MM.1S (cell line): ENCODE measurements around the gene SLC2A13.

Experiments
- EZH2 ChIP-seq: fragments of 300-600 bp; sonication (generic); optimal IDR thresholded peaks from 2 replicates; pipeline ENCODE3; 2017; ENCODE audit warnings: low read depth, mild to moderate bottlenecking, antibody characterized with exemption, low read length, mixed read lengths
- EZH2phosphoT487 ChIP-seq: fragments of 300-600 bp; sonication (generic); IDR thresholded peaks from 2 replicates; pipeline ENCODE4 v1.6.1; 2018; ENCODE audit warnings: antibody characterized with exemption, low read length
- TF ChIP-seq, protein P1 (sequence below): fragments of 300-600 bp; sonication (generic); IDR thresholded peaks from 2 replicates; pipeline ENCODE4 v1.5.1; 2016; ENCODE audit warnings: antibody characterized with exemption, low read length, mixed read lengths

DNA sequence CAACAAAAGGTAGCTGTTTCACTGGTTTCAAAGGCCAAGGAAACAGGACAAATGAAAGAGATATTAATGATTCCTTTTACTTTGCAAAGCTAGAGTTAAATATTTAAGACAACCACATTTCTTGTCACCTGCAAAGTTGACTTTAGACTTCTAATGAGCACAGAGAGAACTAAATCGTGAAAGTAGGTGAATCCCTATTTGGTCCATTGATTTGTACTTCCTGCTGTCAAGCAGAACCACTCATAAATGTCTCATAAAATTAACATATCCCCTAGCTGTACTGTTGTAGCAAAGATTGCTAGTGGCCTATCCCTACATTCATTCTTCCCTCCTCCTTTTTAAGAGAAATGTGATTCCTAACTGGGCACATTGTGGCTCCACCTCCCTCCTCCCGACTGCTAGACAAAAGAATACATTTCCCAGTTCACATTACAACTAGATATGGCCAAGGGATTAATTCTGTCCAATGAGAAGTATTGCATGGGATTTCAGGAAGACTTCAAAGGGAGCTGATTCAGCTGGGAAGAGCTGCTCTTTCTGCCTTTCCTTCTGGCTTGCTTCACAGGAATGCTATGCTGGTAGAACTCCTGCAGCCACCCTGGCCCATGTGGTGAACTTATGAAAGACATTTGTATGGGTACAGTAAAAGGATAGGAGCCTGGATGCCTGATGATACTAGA lies 258.8 kb downstream of the SLC2A13 start:
- TF ChIP-seq, protein P1, sequence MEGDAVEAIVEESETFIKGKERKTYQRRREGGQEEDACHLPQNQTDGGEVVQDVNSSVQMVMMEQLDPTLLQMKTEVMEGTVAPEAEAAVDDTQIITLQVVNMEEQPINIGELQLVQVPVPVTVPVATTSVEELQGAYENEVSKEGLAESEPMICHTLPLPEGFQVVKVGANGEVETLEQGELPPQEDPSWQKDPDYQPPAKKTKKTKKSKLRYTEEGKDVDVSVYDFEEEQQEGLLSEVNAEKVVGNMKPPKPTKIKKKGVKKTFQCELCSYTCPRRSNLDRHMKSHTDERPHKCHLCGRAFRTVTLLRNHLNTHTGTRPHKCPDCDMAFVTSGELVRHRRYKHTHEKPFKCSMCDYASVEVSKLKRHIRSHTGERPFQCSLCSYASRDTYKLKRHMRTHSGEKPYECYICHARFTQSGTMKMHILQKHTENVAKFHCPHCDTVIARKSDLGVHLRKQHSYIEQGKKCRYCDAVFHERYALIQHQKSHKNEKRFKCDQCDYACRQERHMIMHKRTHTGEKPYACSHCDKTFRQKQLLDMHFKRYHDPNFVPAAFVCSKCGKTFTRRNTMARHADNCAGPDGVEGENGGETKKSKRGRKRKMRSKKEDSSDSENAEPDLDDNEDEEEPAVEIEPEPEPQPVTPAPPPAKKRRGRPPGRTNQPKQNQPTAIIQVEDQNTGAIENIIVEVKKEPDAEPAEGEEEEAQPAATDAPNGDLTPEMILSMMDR: no peak
- TF ChIP-seq EZH2 (no peak), EZH2phosphoT487 (no peak)
